Measurements from ENCODE around the gene PHF19. TPM values are rescaled to one million over a fixed set of nuclear protein-coding genes. Genes with fewer than 3 reads are reported as not detected.

Gene PHF19
- total and polyA plus RNA-seq, 4 donors, result 13.6 to 42.6 (median 31.6) TPM

DNA sequence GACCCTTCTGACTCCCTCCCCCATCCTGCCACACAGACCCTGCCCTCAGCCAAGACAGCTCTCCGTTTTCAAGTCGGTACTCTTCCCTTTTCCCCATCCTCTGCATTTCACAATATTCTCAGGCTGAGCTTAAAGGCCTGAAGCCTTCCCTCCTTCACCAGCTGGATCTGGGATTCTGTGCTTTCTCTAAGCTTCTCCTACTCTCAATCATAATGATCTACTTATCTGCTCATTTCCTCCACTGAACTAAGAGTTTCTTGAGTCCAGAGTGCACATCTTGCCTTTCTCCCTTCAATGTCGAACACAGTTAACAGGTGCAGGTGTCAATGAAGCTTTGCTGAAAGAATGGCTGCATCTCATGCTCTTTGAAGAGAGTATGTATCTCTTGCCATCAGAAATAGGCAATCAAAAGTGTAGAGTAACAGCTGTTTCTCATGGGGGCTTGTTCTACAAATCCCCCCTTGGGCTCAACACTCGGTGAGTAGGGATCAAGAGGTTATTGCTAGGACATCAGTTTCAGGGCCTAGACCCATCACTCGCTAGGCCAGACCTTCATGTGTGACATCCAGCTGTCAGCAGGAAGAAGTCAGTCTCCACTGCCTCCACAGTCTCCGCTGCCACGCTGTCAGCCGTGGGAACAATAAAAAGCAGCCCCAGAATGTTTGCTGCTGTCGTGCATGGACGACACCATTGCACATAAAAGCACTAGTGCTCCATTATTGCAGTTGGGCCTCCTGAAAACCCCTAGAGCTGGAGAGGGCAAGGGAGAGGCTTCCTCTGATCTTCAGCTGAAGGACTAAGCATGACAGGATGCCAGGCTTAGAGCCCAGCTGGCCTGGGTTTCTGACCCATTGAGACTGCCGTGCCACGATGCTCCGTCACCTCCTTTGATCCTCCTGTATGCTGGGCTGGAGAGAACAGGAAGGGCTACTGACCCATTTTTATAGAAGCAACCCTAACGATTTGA is 25.9 kb upstream of the PHF19 start:
- no peaks in the 10 kb centered on the region for H3K27me3 ChIP-seq (ENCODE audit: control insufficient read depth, insufficient read depth, low read length)
- H3K36me3 ChIP-seq (ENCODE audit: control insufficient read depth, insufficient read depth, low read length), result peaks cover 12% of the 10 kb centered on the region
- H3K9me3 ChIP-seq (ENCODE audit: control insufficient read depth, insufficient read depth, low read length), result no peaks in the 10 kb centered on the region
- no peak for DNase-seq (ENCODE audit: low read depth in 4 of 6, low spot score in 6 of 6)
- H3K27ac ChIP-seq (ENCODE audit: low read depth, low read length), result no peak overlapping the region
- 66% methylated on average over 12 of the region's 14 CpGs for WGBS (ENCODE audit: insufficient coverage)
- no peaks in the 10 kb centered on the region for H3K4me1 ChIP-seq (ENCODE audit: control insufficient read depth, insufficient read depth, low read length)
- H3K4me3 ChIP-seq (ENCODE audit: low read depth, low read length), result no peak overlapping the region

- Histone ChIP-seq H3K9me3 (ENCODE audit: control insufficient read depth, insufficient read depth, low read length) (no peaks in the 10 kb centered on the region), H3K4me1 (ENCODE audit: control insufficient read depth, insufficient read depth, low read length) (peaks cover 4% of the 10 kb centered on the region), H3K36me3 (ENCODE audit: control insufficient read depth, insufficient read depth, low read length) (peaks cover 12% of the 10 kb centered on the region), H3K27ac (ENCODE audit: low read depth, low read length) (no peak overlapping the region), H3K27me3 (ENCODE audit: control insufficient read depth, insufficient read depth, low read length) (no peaks in the 10 kb centered on the region), H3K4me3 (ENCODE audit: low read depth, low read length) (no peak overlapping the region)
- WGBS (ENCODE audit: insufficient coverage), result 78% methylated on average over 5 of the region's 12 CpGs
- DNase-seq (ENCODE audit: low read depth in 4 of 6, low spot score in 6 of 6), result no peak
Observed at GRCh38 chr9:120901755-120902568, 25.0 kb upstream of the PHF19 start.

DNA sequence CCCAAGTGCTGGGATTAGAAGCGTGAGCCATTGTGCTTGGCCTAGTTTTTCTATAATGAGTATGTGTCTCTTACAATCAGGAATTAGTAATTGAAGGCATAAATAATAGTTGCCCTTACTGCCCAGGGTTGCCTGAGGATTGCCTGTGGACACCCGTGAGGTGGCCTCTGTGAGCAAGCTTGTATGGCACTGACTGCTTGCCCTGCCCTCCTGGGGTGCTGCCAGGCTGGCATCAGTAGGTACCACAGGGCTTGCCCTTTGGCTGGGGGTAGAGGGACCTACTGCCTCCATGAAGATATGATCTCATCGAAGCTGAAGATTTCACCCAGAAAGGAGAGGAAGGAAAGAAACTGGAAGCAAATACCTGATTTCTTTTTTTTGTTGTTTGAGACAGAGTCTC is 23.8 kb upstream of the PHF19 start:
- Histone ChIP-seq H3K4me1 (ENCODE audit: control insufficient read depth, insufficient read depth, low read length) (peaks cover 7% of the 10 kb centered on the region), H3K9me3 (ENCODE audit: control insufficient read depth, insufficient read depth, low read length) (no peaks in the 10 kb centered on the region), H3K27me3 (ENCODE audit: control insufficient read depth, insufficient read depth, low read length) (no peaks in the 10 kb centered on the region), H3K36me3 (ENCODE audit: control insufficient read depth, insufficient read depth, low read length) (peaks cover 12% of the 10 kb centered on the region), H3K27ac (ENCODE audit: low read depth, low read length) (no peak overlapping the region), H3K4me3 (ENCODE audit: low read depth, low read length) (no peak overlapping the region)
- WGBS (ENCODE audit: insufficient coverage), result 75% methylated on average over 3 of the region's 3 CpGs
- DNase-seq (ENCODE audit: low read depth in 4 of 6, low spot score in 6 of 6), result no peak

GRCh38 chr9:120899490-120900068 is 22.6 kb upstream of the PHF19 start:
- Histone ChIP-seq H3K4me1 (ENCODE audit: control insufficient read depth, insufficient read depth, low read length) (peaks cover 11% of the 10 kb centered on the region), H3K36me3 (ENCODE audit: control insufficient read depth, insufficient read depth, low read length) (peaks cover 6% of the 10 kb centered on the region), H3K9me3 (ENCODE audit: control insufficient read depth, insufficient read depth, low read length) (no peaks in the 10 kb centered on the region), H3K27ac (ENCODE audit: low read depth, low read length) (no peak overlapping the region), H3K27me3 (ENCODE audit: control insufficient read depth, insufficient read depth, low read length) (no peaks in the 10 kb centered on the region), H3K4me3 (ENCODE audit: low read depth, low read length) (no peak overlapping the region)
- WGBS (ENCODE audit: insufficient coverage), result 90% methylated on average over 4 of the region's 6 CpGs
- no peak for DNase-seq (ENCODE audit: low read depth in 4 of 6, low spot score in 6 of 6)

DNA sequence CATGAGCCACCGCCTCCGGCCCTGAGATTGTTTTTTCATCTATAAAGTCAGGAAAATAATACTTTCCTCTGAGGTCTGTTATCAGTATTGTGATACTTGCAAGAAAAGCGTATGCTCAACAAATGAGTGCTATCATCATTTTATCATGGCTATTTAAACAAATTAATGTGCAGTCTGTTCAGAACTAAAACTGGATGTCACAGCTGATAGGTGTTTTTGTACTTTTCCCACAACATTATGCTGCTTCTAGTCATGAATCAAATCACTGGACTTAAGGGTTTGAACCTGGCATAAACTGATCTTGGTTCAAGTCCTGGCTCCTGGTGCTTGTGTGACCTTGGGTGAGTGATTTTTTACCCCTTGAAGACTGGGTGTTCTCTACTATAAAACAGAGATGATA is 21.4 kb upstream of the PHF19 start:
- H3K4me1 ChIP-seq (ENCODE audit: control insufficient read depth, insufficient read depth, low read length), result peaks cover 19% of the 10 kb centered on the region
- no peaks in the 10 kb centered on the region for H3K27me3 ChIP-seq (ENCODE audit: control insufficient read depth, insufficient read depth, low read length)
- DNase-seq (ENCODE audit: low read depth in 4 of 6, low spot score in 6 of 6), result no peak
- H3K4me3 ChIP-seq (ENCODE audit: low read depth, low read length), result no peak overlapping the region
- no peaks in the 10 kb centered on the region for H3K36me3 ChIP-seq (ENCODE audit: control insufficient read depth, insufficient read depth, low read length)
- H3K27ac ChIP-seq (ENCODE audit: low read depth, low read length), result no peak overlapping the region
- H3K9me3 ChIP-seq (ENCODE audit: control insufficient read depth, insufficient read depth, low read length), result no peaks in the 10 kb centered on the region
- no CpG with 5 or more reads among the region's 3 CpGs for WGBS (ENCODE audit: insufficient coverage)

GRCh38 chr9:120895951-120896350 is 19.0 kb upstream of the PHF19 start:
- Histone ChIP-seq H3K27me3 (ENCODE audit: control insufficient read depth, insufficient read depth, low read length) (no peaks in the 10 kb centered on the region), H3K36me3 (ENCODE audit: control insufficient read depth, insufficient read depth, low read length) (no peaks in the 10 kb centered on the region), H3K4me3 (ENCODE audit: low read depth, low read length) (no peak overlapping the region), H3K27ac (ENCODE audit: low read depth, low read length) (no peak overlapping the region), H3K4me1 (ENCODE audit: control insufficient read depth, insufficient read depth, low read length) (peaks cover 19% of the 10 kb centered on the region), H3K9me3 (ENCODE audit: control insufficient read depth, insufficient read depth, low read length) (no peaks in the 10 kb centered on the region)
- no peak for DNase-seq (ENCODE audit: low read depth in 4 of 6, low spot score in 6 of 6)
- no CpG with 5 or more reads among the region's 2 CpGs for WGBS (ENCODE audit: insufficient coverage)

DNA sequence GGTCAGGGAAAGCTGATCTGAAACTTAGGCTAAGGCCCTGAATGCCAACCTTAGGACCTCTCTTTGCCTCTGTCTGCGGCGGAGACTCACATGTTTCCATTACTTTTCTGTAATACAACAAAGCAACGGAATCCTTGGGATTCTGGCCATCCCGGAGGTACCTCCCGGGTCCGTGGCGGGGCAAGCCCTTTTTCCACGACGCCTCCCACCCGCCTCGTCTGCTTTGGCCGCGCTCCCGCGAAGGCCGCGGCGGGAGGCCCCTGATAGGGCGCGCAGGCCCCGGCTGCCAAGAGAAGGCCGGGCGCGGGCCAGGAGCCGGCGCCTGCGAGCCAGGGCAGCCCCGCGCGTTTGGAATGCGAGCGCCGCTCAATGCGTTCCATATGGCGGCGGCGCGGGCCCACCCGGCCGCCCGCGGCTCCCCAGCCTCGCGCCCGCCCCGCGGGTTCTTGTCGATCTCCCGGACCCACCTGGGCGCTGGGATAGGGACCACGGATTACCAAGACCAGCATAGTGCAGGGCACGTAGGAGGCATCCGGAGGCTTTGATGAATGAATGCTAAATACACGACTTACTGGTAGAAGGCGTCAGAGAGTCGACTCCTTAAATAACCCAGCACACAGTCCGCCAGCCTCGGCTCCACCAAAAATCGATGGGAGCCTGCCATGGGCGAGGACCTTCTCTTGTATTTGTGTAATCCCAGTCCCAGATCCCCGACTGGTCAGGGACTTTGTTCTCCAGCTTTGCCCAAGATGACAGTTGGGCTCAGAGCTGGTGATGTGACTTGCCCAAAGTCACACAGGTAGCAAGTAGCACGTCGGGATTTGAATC is 17.5 kb upstream of the PHF19 start:
- Histone ChIP-seq H3K27ac (ENCODE audit: low read depth, low read length) (peak overlapping the region; percentile 33), H3K4me1 (ENCODE audit: control insufficient read depth, insufficient read depth, low read length) (peaks cover 19% of the 10 kb centered on the region), H3K27me3 (ENCODE audit: control insufficient read depth, insufficient read depth, low read length) (no peaks in the 10 kb centered on the region), H3K4me3 (ENCODE audit: low read depth, low read length) (peak overlapping the region; percentile 21), H3K36me3 (ENCODE audit: control insufficient read depth, insufficient read depth, low read length) (no peaks in the 10 kb centered on the region), H3K9me3 (ENCODE audit: control insufficient read depth, insufficient read depth, low read length) (no peaks in the 10 kb centered on the region)
- peak in 3 of 6 donors; percentile 31 to 79 (median 66) for DNase-seq (ENCODE audit: low read depth in 4 of 6, low spot score in 6 of 6)
- WGBS (ENCODE audit: insufficient coverage), result 11% methylated on average over 58 of the region's 63 CpGs

DNA sequence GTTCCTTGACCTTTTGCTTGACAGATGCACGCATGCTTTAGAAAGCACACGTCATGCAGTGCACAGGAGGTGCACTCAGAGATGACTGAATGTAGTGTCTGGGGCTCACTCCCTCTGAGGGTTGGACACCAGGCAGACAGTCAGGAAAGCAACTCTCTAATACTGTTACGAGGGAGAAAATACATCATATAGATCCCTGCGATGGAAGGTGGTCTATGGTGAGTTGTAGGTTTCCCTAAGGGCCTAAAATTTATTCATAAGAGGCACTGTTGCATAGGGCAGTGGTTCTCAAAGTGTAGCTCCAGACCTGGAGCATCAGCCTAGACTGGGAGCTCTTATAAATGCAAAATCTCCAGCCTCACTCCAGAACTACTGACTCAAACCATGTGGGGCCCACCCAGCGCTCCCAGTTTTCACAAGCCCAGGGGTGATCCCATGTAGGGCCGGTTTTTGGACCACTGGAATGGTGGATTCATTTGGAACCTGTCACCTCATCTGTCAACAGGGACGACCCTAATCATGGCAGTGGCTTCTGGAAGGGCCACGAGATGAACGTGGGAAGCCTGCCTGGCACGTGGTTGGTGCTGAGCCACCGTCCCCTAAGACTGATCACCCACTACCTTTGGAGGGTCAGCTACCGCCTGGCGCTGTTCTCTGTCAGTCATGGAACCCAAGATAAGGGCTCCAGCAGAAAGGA is 16.8 kb upstream of the PHF19 start:
- peak in 1 of 6 donors; percentile 18 for DNase-seq (ENCODE audit: low read depth in 4 of 6, low spot score in 6 of 6)
- no peaks in the 10 kb centered on the region for H3K9me3 ChIP-seq (ENCODE audit: control insufficient read depth, insufficient read depth, low read length)
- 94% methylated on average over 6 of the region's 13 CpGs for WGBS (ENCODE audit: insufficient coverage)
- no peaks in the 10 kb centered on the region for H3K36me3 ChIP-seq (ENCODE audit: control insufficient read depth, insufficient read depth, low read length)
- H3K4me1 ChIP-seq (ENCODE audit: control insufficient read depth, insufficient read depth, low read length), result peaks cover 19% of the 10 kb centered on the region
- no peaks in the 10 kb centered on the region for H3K27me3 ChIP-seq (ENCODE audit: control insufficient read depth, insufficient read depth, low read length)
- no peak overlapping the region for H3K4me3 ChIP-seq (ENCODE audit: low read depth, low read length)
- peak overlapping the region; percentile 8 for H3K27ac ChIP-seq (ENCODE audit: low read depth, low read length)

Data from spinal cord (tissue), 10 donors.